ENCODE data around the gene MINK1. TPM values are rescaled to one million over a fixed set of nuclear protein-coding genes. Genes with fewer than 3 reads are reported as not detected.

The MINK1 gene
- total RNA-seq, 1 experiment from 2014 or later: 18.7 TPM

DNA sequence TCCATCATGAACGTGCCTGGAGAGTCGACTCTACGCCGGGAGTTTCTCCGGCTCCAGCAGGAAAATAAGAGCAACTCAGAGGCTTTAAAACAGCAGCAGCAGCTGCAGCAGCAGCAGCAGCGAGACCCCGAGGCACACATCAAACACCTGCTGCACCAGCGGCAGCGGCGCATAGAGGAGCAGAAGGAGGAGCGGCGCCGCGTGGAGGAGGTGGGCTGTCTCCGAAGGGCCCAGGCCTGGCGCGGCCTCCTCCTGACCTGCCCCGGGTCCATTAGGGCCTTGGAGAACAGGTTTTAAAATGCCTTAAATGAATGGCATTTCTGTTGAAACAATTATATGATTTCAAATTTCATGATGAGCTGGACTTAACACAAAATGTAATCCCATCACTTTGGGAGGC is 54.4 kb downstream of the MINK1 start:
- in situ Hi-C loops (cut with HindIII; ENCODE audit: low pct_unique_long_range_greater_than_20kb, low sequenced_read_pairs): no loop called here
- DNase-seq (ENCODE audit: low read depth, low spot score): no peak

GRCh38 chr17:4891411-4892410 is 58.6 kb downstream of the MINK1 start:
- in situ Hi-C loops (cut with HindIII; ENCODE audit: low pct_unique_long_range_greater_than_20kb, low sequenced_read_pairs): no loop called here
- DNase-seq (ENCODE audit: low read depth, low spot score): no peak

GRCh38 chr17:4892499-4893221 is 59.5 kb downstream of the MINK1 start:
- in situ Hi-C loops (cut with HindIII; ENCODE audit: low pct_unique_long_range_greater_than_20kb, low sequenced_read_pairs): no loop called here
- no peak for DNase-seq (ENCODE audit: low read depth, low spot score)

GRCh38 chr17:4893272-4893671 is 60.1 kb downstream of the MINK1 start:
- DNase-seq (ENCODE audit: low read depth, low spot score): no peak
- in situ Hi-C loops (cut with HindIII; ENCODE audit: low pct_unique_long_range_greater_than_20kb, low sequenced_read_pairs): no loop called here

DNA sequence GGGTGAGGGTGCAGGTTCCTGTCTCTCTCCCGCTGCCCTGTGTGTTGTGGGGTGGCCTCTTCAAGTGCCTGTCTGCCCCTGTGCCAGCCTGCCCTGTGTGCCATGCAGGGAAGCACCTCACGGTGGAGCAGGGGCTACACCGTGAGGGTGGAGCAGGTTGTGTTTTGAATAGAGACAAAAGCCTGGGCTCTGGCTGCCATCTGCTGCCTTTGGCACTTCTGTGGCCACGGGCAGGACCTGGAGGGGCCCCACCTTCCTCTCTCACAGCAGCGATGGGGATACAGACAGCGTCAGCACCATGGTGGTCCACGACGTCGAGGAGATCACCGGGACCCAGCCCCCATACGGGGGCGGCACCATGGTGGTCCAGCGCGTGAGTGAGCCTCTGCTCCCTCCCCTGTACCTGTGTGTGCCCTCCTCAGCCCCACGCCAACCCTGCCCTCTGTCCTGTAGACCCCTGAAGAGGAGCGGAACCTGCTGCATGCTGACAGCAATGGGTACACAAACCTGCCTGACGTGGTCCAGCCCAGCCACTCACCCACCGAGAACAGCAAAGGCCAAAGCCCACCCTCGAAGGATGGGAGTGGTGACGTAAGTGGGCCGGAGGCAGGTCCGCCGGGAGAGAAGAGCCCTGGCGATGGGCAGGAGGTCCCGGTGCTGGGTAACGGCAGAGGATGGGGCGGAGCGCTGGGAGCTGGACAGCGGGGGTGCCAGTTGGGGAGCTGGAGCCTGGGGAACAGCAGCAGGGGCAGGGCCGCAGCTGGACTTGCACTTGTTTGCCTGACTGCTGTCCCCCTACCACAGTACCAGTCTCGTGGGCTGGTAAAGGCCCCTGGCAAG is 60.8 kb downstream of the MINK1 start:
- no peak for DNase-seq (ENCODE audit: low read depth, low spot score)
- in situ Hi-C loops (cut with HindIII; ENCODE audit: low pct_unique_long_range_greater_than_20kb, low sequenced_read_pairs): no loop called here

DNA sequence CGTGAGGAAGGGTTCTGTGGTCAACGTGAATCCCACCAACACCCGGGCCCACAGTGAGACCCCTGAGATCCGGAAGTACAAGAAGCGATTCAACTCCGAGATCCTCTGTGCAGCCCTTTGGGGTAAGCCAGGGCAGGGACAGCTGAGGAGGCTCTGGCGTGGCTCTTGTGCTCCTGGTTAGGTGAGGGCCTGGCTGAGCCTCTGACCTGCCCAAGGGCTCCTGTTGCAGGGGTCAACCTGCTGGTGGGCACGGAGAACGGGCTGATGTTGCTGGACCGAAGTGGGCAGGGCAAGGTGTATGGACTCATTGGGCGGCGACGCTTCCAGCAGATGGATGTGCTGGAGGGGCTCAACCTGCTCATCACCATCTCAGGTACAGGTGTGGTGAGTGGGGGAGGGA is 62.0 kb downstream of the MINK1 start:
- no peak for DNase-seq (ENCODE audit: low read depth, low spot score)
- in situ Hi-C loops (cut with HindIII; ENCODE audit: low pct_unique_long_range_greater_than_20kb, low sequenced_read_pairs): no loop called here

- in situ Hi-C loops (cut with HindIII; ENCODE audit: low pct_unique_long_range_greater_than_20kb, low sequenced_read_pairs): no loop called here
- peak; percentile 72 for DNase-seq (ENCODE audit: low read depth, low spot score)
Measured at GRCh38 chr17:4895657-4896331, 62.7 kb downstream of the MINK1 start.

DNA sequence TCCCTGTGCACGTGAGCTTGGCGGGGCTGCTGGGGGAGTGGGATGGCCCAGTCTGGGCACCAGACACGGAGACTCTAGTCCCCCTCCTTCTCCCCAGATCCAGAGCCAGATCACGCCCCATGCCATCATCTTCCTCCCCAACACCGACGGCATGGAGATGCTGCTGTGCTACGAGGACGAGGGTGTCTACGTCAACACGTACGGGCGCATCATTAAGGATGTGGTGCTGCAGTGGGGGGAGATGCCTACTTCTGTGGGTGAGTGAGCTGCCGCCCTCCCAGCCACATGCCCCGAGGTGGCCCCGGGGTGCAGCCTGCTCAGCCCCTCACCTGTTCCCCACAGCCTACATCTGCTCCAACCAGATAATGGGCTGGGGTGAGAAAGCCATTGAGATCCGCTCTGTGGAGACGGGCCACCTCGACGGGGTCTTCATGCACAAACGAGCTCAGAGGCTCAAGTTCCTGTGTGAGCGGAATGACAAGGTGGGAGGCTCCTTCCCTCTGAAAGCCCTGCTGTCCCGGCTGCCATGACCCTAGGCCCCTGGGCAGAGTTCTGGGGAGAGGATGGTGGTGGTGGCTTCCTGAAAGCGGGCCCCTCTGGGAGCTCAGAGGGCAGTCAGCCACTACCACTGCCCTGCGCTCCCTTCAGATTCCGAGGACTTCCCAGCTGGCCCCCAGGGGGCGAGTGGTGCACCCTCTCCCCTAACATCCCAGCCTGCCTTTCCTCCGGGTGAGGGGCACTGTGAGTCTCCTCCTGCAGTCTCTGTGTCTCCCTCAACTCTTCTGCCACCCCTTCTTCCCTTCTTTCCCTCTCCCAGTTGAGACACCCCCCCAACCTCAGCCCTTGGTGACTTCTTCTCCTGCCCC is 63.4 kb downstream of the MINK1 start:
- no peak for DNase-seq (ENCODE audit: low read depth, low spot score)
- in situ Hi-C loops (cut with HindIII; ENCODE audit: low pct_unique_long_range_greater_than_20kb, low sequenced_read_pairs): no loop called here

DNA sequence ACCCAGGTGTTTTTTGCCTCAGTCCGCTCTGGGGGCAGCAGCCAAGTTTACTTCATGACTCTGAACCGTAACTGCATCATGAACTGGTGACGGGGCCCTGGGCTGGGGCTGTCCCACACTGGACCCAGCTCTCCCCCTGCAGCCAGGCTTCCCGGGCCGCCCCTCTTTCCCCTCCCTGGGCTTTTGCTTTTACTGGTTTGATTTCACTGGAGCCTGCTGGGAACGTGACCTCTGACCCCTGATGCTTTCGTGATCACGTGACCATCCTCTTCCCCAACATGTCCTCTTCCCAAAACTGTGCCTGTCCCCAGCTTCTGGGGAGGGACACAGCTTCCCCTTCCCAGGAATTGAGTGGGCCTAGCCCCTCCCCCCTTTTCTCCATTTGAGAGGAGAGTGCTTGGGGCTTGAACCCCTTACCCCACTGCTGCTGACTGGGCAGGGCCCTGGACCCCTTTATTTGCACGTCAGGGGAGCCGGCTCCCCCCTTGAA is 64.1 kb downstream of the MINK1 start:
- in situ Hi-C loops (cut with HindIII; ENCODE audit: low pct_unique_long_range_greater_than_20kb, low sequenced_read_pairs): no loop called here
- no peak for DNase-seq (ENCODE audit: low read depth, low spot score)

GRCh38 chr17:4897785-4898184 is 64.6 kb downstream of the MINK1 start:
- in situ Hi-C loops (cut with HindIII; ENCODE audit: low pct_unique_long_range_greater_than_20kb, low sequenced_read_pairs): no loop called here
- DNase-seq (ENCODE audit: low read depth, low spot score): no peak

DNA sequence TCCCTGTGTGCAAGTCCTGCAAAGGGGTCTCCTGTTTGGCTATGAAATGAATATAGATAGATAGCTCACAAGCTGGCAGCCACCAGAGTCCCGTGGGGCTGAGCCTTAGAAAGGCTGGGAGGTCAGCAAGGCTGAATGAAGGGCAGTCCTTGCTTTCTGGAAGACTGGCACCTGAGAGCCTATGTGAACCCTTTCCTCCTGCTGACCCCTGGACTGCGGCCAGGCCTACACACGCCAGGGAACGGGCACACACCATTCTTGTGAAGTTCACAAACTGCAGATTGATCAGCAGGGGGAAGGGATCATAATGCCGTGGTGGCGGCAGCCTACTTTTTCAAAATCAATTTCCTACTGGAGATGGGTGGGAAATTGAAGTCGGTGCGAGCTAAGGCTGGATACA is 65.2 kb downstream of the MINK1 start:
- in situ Hi-C loops (cut with HindIII; ENCODE audit: low pct_unique_long_range_greater_than_20kb, low sequenced_read_pairs): no loop called here
- no peak for DNase-seq (ENCODE audit: low read depth, low spot score)

DNA sequence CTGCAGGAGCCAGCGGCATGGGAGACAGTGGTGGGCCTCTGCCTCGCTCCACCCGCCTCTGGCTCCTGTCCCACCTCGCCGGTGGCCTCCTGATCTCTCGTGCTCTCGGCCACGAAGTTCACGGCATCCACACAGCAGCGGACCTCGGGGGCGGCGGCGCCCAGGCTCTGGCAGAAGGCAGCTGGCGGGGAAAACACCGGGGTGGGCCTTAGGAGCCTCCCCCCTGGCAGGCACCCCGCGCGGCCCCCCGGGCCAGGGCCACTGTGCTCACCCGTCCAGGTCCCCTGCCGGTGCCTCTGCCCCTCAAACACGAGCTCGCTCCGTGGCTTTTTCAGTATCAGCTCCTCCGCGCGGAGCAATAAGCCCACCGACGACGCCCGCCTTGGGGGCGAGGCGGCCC is 65.8 kb downstream of the MINK1 start:
- in situ Hi-C loops (cut with HindIII; ENCODE audit: low pct_unique_long_range_greater_than_20kb, low sequenced_read_pairs): no loop called here
- DNase-seq (ENCODE audit: low read depth, low spot score): no peak

DNA sequence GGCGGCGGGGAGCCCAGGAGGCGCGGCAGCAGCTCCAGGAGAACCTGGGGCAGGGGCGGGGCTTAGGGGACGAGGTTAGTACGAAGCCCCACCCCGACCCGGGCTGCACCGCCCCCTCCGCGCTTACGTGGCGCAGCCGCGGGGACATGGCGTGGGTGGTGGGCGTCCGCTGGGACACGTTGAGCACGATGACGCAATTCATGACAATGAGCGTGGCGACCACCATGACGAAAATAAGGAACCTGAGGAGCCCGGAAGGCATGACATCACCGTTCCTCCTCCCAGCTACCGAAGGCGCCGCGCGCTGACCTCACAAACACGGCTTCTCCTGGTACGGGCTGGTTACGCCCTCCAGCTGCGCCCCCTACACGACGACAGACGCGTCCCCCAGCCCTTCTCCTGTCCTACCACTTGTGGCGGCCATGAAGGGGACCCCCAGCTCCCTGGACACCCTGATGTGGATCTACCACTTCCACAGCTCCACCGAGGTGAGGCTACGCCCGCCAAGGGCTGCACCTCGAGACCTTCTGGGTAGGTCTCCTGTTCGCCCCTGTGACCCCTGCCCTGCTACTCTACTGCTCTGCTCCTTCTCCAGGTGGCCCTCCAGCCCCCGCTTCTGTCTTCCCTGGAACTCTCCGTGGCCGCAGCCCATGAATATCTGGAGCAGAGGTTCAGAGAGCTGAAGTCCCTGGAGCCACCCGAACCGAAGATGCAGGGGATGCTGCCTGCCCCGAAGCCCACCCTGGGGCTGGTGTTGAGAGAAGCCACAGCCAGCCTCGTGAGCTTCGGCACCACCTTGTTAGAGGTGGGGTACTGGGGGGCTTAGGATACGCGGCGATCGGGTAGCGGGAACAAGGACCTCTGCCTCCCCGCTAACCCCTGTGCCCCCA is 66.4 kb downstream of the MINK1 start, which contains the start of gene C17orf107:
C17orf107 (plus strand) TSS at position 196 of the 890 bp plus-strand sequence; CDS start at position 423, 227 bp downstream.
- in situ Hi-C loops (cut with HindIII; ENCODE audit: low pct_unique_long_range_greater_than_20kb, low sequenced_read_pairs): no loop called here
- no peak for DNase-seq (ENCODE audit: low read depth, low spot score)

DNA sequence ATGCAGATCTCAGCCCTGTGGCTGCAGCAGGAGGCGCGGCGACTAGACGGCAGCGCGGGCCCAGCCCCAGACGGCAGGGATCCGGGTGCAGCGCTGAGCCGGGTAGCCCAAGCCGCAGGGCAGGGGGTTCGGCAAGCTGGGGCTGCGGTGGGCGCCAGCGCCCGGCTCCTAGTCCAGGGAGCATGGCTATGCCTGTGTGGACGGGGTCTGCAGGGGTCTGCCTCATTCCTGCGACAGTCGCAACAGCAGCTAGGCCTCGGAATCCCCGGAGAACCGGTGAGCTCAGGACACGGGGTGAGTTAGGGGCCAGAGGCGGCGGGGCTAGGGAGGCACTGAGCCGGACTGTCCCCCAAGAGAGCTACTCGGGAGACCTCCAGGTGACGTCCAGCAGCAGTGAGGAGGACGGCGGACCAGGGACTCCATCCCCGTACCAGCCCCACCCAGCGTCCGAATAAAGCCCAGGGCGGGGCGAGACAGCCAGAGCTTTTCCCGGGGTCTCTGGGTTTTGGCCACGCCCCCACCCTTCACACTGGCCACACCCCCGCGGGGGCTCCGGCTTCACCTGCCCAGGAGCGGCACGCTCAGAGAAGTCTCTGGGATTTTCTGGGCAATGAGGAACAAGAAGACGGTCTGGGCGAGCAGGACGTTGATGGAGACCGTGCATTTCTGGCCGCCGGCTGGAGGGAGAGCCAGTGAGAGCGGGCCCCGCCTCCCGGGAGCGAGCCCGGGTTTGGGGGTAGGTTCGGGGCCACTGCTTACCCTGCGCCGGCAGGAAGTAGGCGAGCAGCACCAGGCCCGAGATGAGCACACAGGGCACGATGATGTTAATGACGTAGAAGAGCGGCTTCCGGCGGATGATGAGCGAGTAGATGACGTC is 67.3 kb downstream of the MINK1 start:
- no peak for DNase-seq (ENCODE audit: low read depth, low spot score)
- in situ Hi-C loops (cut with HindIII; ENCODE audit: low pct_unique_long_range_greater_than_20kb, low sequenced_read_pairs): no loop called here
